GM12891 (cell line): ENCODE data around the gene PCNT.

ENCODE experiments used
- PAX5 ChIP-seq: IDR thresholded peaks from 2 replicates; pipeline ENCODE4 v1.6.1; 2011; ENCODE audit warnings: low read length, moderate library complexity, mild to moderate bottlenecking; ENCODE audit not compliant: insufficient read depth, severe bottlenecking
- POLR2A ChIP-seq: IDR thresholded peaks from 2 replicates; pipeline ENCODE4 v1.6.1; 2011; ENCODE audit warnings: low read depth, low read length, control low read depth
- POLR2AphosphoS5 ChIP-seq: IDR thresholded peaks from 2 replicates; pipeline ENCODE4 v1.6.1; 2011; ENCODE audit warnings: low read depth, low read length, control low read depth
- POU2F2 ChIP-seq: IDR thresholded peaks from 2 replicates; pipeline ENCODE4 v1.6.1; 2011; ENCODE audit warnings: low read depth, mild to moderate bottlenecking, control low read depth, low read length, moderate library complexity
- SPI1 ChIP-seq: IDR thresholded peaks from 2 replicates; pipeline ENCODE4 v1.6.1; 2011; ENCODE audit warnings: low read depth, low read length, control low read depth
- TAF1 ChIP-seq: IDR thresholded peaks from 2 replicates; pipeline ENCODE4 v1.6.1; 2011; ENCODE audit warnings: low read depth, low read length, control low read depth

DNA sequence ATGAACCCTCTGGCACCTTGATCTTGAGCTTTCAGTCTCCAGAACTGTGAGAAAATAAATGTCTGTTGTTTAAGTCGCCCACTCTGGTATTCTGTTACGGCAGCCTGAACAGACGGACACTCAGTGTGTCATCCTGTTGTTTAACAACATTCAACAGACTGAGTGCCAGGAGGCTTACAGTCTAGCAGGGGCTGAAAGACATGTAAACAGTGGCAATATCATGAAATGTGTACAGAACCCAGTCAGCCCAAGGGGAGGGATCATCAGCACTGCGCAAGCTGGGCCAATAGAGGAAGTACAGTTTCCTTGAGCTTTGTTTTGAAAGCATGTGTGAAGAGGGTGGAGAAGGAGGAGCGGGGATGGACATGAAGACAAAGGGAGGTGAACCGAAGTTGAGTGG, 148.3 kb downstream of the PCNT start:
- TF ChIP-seq POLR2AphosphoS5 = no peak
- TF ChIP-seq POLR2A = no peak
- TF ChIP-seq TAF1 = no peak
- no peak for TF ChIP-seq SPI1
- no peak for TF ChIP-seq POU2F2
- TF ChIP-seq PAX5 = no peak
